Measurements from ENCODE around the gene CD226. TPM values are rescaled to one million over a fixed set of nuclear protein-coding genes. Genes with fewer than 3 reads are reported as not detected.
"Not testable (repeated sequence)": the region's sequence is repeated elsewhere in the genome, so short reads cannot be mapped to it uniquely, and the experiment has no call there.

CD226 gene
- total RNA-seq, 2 donors from 2014 or later = 1.0 to 1.1 TPM

GRCh38 chr18:69980509-69980908, 32.8 kb upstream of the CD226 start:
- intact Hi-C loops (cut with DNase I) = no loop called here

GRCh38 chr18:69978732-69979715, 31.4 kb upstream of the CD226 start:
- H3K4me1 ChIP-seq = no peaks in the 10 kb centered on the region
- H3K27me3 ChIP-seq = no peaks in the 10 kb centered on the region
- no peaks in the 10 kb centered on the region for H3K36me3 ChIP-seq
- H3K9ac ChIP-seq (ENCODE audit: low read depth in 2 of 2, low read length in 2 of 2) = peak overlapping the region in 1 of 2 donors; percentile 2
- no peaks in the 10 kb centered on the region for H3K9me3 ChIP-seq
- no peak overlapping the region for H3K4me3 ChIP-seq
- intact Hi-C loops (cut with DNase I) = no loop called here
- DNase-seq = no peak
- TF ChIP-seq, protein P1, sequence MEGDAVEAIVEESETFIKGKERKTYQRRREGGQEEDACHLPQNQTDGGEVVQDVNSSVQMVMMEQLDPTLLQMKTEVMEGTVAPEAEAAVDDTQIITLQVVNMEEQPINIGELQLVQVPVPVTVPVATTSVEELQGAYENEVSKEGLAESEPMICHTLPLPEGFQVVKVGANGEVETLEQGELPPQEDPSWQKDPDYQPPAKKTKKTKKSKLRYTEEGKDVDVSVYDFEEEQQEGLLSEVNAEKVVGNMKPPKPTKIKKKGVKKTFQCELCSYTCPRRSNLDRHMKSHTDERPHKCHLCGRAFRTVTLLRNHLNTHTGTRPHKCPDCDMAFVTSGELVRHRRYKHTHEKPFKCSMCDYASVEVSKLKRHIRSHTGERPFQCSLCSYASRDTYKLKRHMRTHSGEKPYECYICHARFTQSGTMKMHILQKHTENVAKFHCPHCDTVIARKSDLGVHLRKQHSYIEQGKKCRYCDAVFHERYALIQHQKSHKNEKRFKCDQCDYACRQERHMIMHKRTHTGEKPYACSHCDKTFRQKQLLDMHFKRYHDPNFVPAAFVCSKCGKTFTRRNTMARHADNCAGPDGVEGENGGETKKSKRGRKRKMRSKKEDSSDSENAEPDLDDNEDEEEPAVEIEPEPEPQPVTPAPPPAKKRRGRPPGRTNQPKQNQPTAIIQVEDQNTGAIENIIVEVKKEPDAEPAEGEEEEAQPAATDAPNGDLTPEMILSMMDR (IDR thresholded peaks at IDR 0.05) = no peak
- no peak overlapping the region for H3K27ac ChIP-seq

More at GRCh38 chr18:69980509-69980908, 32.8 kb upstream of the CD226 start:
- Histone ChIP-seq H3K9me3 (no peaks in the 10 kb centered on the region), H3K9ac (ENCODE audit: low read depth in 2 of 2, low read length in 2 of 2) (no peak overlapping the region), H3K27me3 (no peaks in the 10 kb centered on the region), H3K36me3 (no peaks in the 10 kb centered on the region), H3K4me3 (no peak overlapping the region), H3K4me1 (no peaks in the 10 kb centered on the region), H3K27ac (no peak overlapping the region)
- TF ChIP-seq, protein P1 (IDR thresholded peaks at IDR 0.05) = no peak
- DNase-seq = no peak

GRCh38 chr18:69975294-69975693, 27.6 kb upstream of the CD226 start:
- H3K9me3 ChIP-seq; DNase-seq; H3K4me1 ChIP-seq; H3K27ac ChIP-seq; H3K9ac ChIP-seq (ENCODE audit: low read depth in 2 of 2, low read length in 2 of 2); intact Hi-C loops (cut with DNase I); H3K4me3 ChIP-seq; H3K36me3 ChIP-seq; H3K27me3 ChIP-seq: not testable (repeated sequence)

GRCh38 chr18:69974365-69974764, 26.7 kb upstream of the CD226 start:
- no peak overlapping the region for H3K4me3 ChIP-seq
- intact Hi-C loops (cut with DNase I) = no loop called here
- no peaks in the 10 kb centered on the region for H3K36me3 ChIP-seq
- H3K9me3 ChIP-seq = no peaks in the 10 kb centered on the region
- DNase-seq = no peak
- no peak overlapping the region for H3K27ac ChIP-seq
- H3K27me3 ChIP-seq = no peaks in the 10 kb centered on the region
- TF ChIP-seq, protein P1 (IDR thresholded peaks at IDR 0.05) = no peak
- no peak overlapping the region for H3K9ac ChIP-seq (ENCODE audit: low read depth in 2 of 2, low read length in 2 of 2)
- H3K4me1 ChIP-seq = no peaks in the 10 kb centered on the region

- Histone ChIP-seq H3K27ac (no peak overlapping the region), H3K9me3 (no peaks in the 10 kb centered on the region), H3K4me3 (no peak overlapping the region), H3K4me1 (no peaks in the 10 kb centered on the region), H3K9ac (ENCODE audit: low read depth in 2 of 2, low read length in 2 of 2) (no peak overlapping the region), H3K27me3 (no peaks in the 10 kb centered on the region), H3K36me3 (no peaks in the 10 kb centered on the region)
- intact Hi-C loops (cut with DNase I) = no loop called here
- TF ChIP-seq, protein P1 (IDR thresholded peaks at IDR 0.05) = no peak
- no peak for DNase-seq
Measured at GRCh38 chr18:69969491-69969890, 21.8 kb upstream of the CD226 start.

GRCh38 chr18:69968039-69968438, 20.4 kb upstream of the CD226 start:
- Histone ChIP-seq H3K4me3 (no peak overlapping the region), H3K36me3 (no peaks in the 10 kb centered on the region), H3K4me1 (no peaks in the 10 kb centered on the region), H3K9me3 (no peaks in the 10 kb centered on the region), H3K27me3 (no peaks in the 10 kb centered on the region), H3K9ac (ENCODE audit: low read depth in 2 of 2, low read length in 2 of 2) (no peak overlapping the region), H3K27ac (no peak overlapping the region)
- TF ChIP-seq, protein P1 (IDR thresholded peaks at IDR 0.05) = no peak
- intact Hi-C loops (cut with DNase I) = no loop called here
- DNase-seq = no peak
